Measurements from ENCODE around the gene LHFPL2. TPM values are rescaled to one million over a fixed set of nuclear protein-coding genes. Genes with fewer than 3 reads are reported as not detected.
"Not testable (repeated sequence)": the region's sequence is repeated elsewhere in the genome, so short reads cannot be mapped to it uniquely, and the experiment has no call there.

The LHFPL2 gene
- total and polyA plus RNA-seq, 2 experiments from 2014 or later, result 96.6 to 126 TPM

DNA sequence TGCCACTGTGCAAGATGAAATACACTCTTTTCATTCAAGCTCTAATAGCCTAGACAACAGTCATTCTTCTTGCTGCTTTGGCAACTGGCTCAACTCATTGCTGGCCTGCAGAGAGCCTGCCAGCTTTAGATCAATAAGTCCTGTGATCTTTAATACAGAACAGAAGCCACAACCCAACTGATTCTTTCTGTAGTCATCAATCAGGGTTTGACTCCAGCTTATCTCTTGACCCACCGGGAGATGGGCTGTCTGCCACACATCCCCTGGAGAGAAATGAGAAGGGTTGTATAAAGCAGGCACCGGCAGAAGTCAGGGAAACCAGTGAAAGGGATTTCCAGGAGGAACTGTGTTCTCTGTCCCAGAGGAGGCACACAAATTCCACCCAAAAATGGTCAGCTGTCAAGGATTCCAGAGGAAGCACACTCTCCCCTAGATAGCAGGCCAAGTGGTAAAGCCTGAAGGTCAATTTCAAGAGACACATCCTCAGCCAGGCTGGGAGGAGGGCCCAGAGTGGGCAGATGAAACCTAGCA, 24.5 kb downstream of the LHFPL2 start:
- Histone ChIP-seq H3K36me3 (peaks cover 18% of the 10 kb centered on the region), H3K27me3 (no peaks in the 10 kb centered on the region), H3K9me3 (ENCODE audit: low read depth) (no peaks in the 10 kb centered on the region), H3K4me3 (no peak overlapping the region), H3K4me1 (ENCODE audit: low read depth) (peaks cover 85% of the 10 kb centered on the region), H3K27ac (peak overlapping the region; percentile 83)
- peak in 1 of 2 donors; percentile 58 for DNase-seq (ENCODE audit: low read depth in 1 of 2, low spot score in 1 of 2)
- TF ChIP-seq, protein P1, sequence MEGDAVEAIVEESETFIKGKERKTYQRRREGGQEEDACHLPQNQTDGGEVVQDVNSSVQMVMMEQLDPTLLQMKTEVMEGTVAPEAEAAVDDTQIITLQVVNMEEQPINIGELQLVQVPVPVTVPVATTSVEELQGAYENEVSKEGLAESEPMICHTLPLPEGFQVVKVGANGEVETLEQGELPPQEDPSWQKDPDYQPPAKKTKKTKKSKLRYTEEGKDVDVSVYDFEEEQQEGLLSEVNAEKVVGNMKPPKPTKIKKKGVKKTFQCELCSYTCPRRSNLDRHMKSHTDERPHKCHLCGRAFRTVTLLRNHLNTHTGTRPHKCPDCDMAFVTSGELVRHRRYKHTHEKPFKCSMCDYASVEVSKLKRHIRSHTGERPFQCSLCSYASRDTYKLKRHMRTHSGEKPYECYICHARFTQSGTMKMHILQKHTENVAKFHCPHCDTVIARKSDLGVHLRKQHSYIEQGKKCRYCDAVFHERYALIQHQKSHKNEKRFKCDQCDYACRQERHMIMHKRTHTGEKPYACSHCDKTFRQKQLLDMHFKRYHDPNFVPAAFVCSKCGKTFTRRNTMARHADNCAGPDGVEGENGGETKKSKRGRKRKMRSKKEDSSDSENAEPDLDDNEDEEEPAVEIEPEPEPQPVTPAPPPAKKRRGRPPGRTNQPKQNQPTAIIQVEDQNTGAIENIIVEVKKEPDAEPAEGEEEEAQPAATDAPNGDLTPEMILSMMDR (IDR thresholded peaks at IDR 0.05; ENCODE audit: low read depth, low read length), result no peak

DNA sequence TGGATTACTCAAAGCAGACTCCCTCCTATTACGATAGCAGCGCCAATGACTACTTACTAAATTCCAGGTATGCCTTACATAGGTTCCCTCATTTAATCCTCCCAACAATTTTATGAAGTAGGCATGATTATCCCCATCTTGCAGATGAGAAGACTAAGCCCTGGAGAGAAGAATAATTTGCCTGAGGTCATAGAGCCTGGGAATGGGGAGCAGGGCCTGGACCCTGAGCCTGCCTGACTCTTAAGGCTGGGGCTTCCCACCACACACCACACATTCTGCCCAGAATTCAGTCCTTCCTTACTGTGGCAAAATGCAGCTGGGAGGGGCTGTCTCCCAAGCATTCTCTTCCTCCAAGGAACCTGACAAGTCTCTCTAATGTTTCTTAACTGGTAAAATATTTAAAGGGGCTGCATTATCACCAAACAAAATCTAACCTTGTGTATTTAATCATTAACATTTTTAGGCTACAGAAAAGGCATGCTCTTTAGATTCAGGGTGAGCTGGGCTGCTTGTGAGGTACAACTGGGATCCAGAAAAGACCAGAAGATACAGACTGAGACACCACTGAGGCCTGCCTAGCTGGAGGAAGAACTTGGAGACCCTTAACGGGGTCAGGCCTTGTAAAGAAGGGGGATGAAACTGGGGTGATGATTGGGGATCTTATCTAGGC, 26.1 kb downstream of the LHFPL2 start:
- H3K4me3 ChIP-seq, result no peak overlapping the region
- H3K36me3 ChIP-seq, result peaks cover 19% of the 10 kb centered on the region
- TF ChIP-seq, protein P1 (IDR thresholded peaks at IDR 0.05; ENCODE audit: low read depth, low read length), result no peak

DNA sequence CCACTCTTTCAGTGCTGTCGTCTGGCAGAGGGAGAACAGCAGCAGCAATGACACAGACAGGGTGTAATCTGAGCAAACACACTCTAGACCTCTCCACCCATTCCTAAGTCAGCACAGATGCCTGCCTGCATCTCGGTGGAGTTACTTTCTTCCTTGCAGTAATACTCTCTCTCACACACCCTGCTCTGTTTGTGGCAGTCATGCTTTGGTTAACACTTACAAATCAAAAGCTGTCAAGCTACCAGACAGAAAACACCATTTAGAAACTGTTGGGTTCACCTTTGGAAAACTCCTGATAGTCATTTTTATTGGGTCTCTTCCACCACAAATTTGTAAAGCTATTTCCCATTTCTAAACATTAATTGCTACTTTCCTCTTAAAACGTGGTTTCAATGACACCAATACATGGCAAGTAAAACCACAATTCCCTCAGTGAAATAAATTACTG, 27.3 kb downstream of the LHFPL2 start:
- peaks cover 18% of the 10 kb centered on the region for H3K36me3 ChIP-seq
- H3K4me1 ChIP-seq (ENCODE audit: low read depth), result peaks cover 58% of the 10 kb centered on the region
- TF ChIP-seq, protein P1 (IDR thresholded peaks at IDR 0.05; ENCODE audit: low read depth, low read length), result no peak
- no peaks in the 10 kb centered on the region for H3K9me3 ChIP-seq (ENCODE audit: low read depth)
- no peak overlapping the region for H3K4me3 ChIP-seq
- no peak for DNase-seq (ENCODE audit: low read depth in 1 of 2, low spot score in 1 of 2)
- no peaks in the 10 kb centered on the region for H3K27me3 ChIP-seq
- H3K27ac ChIP-seq, result peak overlapping the region; percentile 83

More for the DNA sequence above, 26.1 kb downstream of the LHFPL2 start:
- DNase-seq (ENCODE audit: low read depth in 1 of 2, low spot score in 1 of 2), result no peak
- H3K4me1 ChIP-seq (ENCODE audit: low read depth), result peaks cover 69% of the 10 kb centered on the region
- H3K27me3 ChIP-seq, result no peaks in the 10 kb centered on the region
- peak overlapping the region; percentile 83 for H3K27ac ChIP-seq
- H3K9me3 ChIP-seq (ENCODE audit: low read depth), result no peaks in the 10 kb centered on the region

DNA sequence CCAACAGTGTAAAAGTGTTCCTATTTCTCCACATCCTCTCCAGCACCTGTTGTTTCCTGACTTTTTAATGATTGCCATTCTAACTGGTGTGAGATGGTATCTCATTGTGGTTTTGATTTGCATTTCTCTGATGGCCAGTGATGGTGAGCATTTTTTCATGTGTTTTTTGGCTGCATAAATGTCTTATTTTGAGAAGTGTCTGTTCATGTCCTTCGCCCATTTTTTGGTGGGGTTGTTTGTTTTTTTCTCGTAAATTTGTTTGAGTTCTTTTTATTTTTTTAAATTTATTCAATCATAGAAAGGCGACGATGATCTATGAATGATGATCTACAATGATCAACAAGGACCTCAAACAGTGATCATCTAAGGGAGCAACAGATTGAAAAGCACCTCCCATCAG, 28.5 kb downstream of the LHFPL2 start:
- H3K4me1 ChIP-seq (ENCODE audit: low read depth), result peaks cover 55% of the 10 kb centered on the region
- DNase-seq (ENCODE audit: low read depth in 1 of 2, low spot score in 1 of 2); H3K4me3 ChIP-seq; H3K9me3 ChIP-seq (ENCODE audit: low read depth); H3K27me3 ChIP-seq; H3K27ac ChIP-seq: not testable (repeated sequence)
- H3K36me3 ChIP-seq, result peaks cover 21% of the 10 kb centered on the region

DNA sequence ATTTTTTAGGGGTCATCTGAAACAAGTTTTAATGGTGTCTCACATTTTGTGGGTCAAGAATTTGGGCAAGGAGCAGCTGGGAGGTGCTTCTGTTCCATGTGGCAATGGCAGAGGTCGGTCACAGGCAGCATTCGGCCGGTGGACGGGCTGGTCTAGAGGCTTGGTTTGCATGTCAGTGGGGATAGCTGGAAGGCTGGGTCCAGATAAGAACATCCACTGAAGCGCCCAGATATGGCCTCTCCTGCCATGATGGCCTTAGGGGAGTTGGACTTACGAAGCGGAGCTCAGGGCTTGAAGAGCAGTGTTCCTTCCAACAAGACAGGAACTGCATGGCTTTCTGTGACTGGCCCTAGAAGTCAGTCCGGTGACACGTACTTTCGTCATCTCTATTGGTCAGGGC, 30.3 kb downstream of the LHFPL2 start:
- Histone ChIP-seq H3K27ac (peak overlapping the region; percentile 12), H3K36me3 (peaks cover 31% of the 10 kb centered on the region), H3K4me3 (no peak overlapping the region), H3K4me1 (ENCODE audit: low read depth) (peaks cover 55% of the 10 kb centered on the region), H3K9me3 (ENCODE audit: low read depth) (no peaks in the 10 kb centered on the region), H3K27me3 (no peaks in the 10 kb centered on the region)
- DNase-seq (ENCODE audit: low read depth in 1 of 2, low spot score in 1 of 2), result no peak
- TF ChIP-seq, protein P1 (IDR thresholded peaks at IDR 0.05; ENCODE audit: low read depth, low read length), result no peak

DNA sequence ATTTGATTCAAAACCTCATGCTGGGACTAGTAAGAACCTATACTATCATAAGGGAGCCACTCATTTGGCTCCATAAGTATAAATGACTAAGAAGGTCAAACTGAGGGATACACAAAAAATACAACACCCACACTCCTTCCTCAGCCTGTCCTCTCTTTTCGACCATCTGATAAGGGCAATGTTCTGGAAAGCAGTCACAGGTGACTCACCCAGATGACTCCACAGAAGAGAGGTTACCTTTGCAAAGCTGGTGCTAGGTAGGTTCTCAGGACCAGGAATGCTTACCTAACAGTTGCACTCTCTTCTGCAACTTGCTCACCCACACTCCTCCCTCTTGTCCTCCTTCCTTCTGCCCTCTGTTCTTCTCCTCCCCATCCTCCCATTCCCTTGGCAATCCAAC, 32.9 kb downstream of the LHFPL2 start:
- H3K27me3 ChIP-seq, result no peaks in the 10 kb centered on the region
- DNase-seq (ENCODE audit: low read depth in 1 of 2, low spot score in 1 of 2), result no peak

More for the DNA sequence above, 32.9 kb downstream of the LHFPL2 start:
- H3K9me3 ChIP-seq (ENCODE audit: low read depth), result no peaks in the 10 kb centered on the region
- no peak overlapping the region for H3K4me3 ChIP-seq
- H3K27ac ChIP-seq, result peak overlapping the region; percentile 66
- H3K36me3 ChIP-seq, result peaks cover 40% of the 10 kb centered on the region
- TF ChIP-seq, protein P1 (IDR thresholded peaks at IDR 0.05; ENCODE audit: low read depth, low read length), result no peak
- peaks cover 56% of the 10 kb centered on the region for H3K4me1 ChIP-seq (ENCODE audit: low read depth)
